Osteocyte (in vitro differentiated cells): ENCODE data around the gene EML1. TPM values are rescaled to one million over a fixed set of nuclear protein-coding genes. Genes with fewer than 3 reads are reported as not detected.

ENCODE experiments used
- DNase-seq: peaks from one replicate; pipeline ENCODE4 v3.0.0; 2021; ENCODE audit warnings: mixed read lengths; ENCODE audit not compliant: unreplicated experiment; ENCODE audit errors: extremely low spot score
- H3K27ac Mint-ChIP-seq: one replicate; pipeline ENCODE4 v1.8.0; 2021; ENCODE audit warnings: mild to moderate bottlenecking, mixed read lengths; ENCODE audit not compliant: unreplicated experiment
- H3K27me3 Mint-ChIP-seq: one replicate; pipeline ENCODE4 v1.8.0; 2021; ENCODE audit warnings: mixed read lengths; ENCODE audit not compliant: unreplicated experiment
- H3K36me3 Mint-ChIP-seq: one replicate; pipeline ENCODE4 v1.8.0; 2021; ENCODE audit warnings: mixed read lengths; ENCODE audit not compliant: unreplicated experiment
- H3K4me1 Mint-ChIP-seq: one replicate; pipeline ENCODE4 v1.8.0; 2021; ENCODE audit warnings: mixed read lengths; ENCODE audit not compliant: unreplicated experiment
- H3K4me3 Mint-ChIP-seq: one replicate; pipeline ENCODE4 v1.8.0; 2021; ENCODE audit warnings: mild to moderate bottlenecking, moderate library complexity, mixed read lengths; ENCODE audit not compliant: unreplicated experiment
- H3K9me3 Mint-ChIP-seq: one replicate; pipeline ENCODE4 v1.8.0; 2021; ENCODE audit warnings: mixed read lengths; ENCODE audit not compliant: unreplicated experiment
- CTCF ChIP-seq: fragments of 200-600 bp; sonication (generic); IDR thresholded peaks from 2 replicates; pipeline ENCODE4 v1.5.0; 2021; ENCODE audit warnings: antibody characterized with exemption, mild to moderate bottlenecking, moderate library complexity
- total RNA-seq: library from RNA; stranded (reverse); gene quantifications from 2 replicates; pipeline ENCODE4 v1.2.1, GENCODE V29; 2021

EML1 gene
- total RNA-seq, 1 donor from 2014 or later: 34.8 TPM

- Mint-ChIP-seq H3K4me3 (no peak overlapping the region), H3K27ac (no peak overlapping the region), H3K36me3 (no peaks in the 10 kb centered on the region), H3K27me3 (no peaks in the 10 kb centered on the region), H3K4me1 (peaks cover 37% of the 10 kb centered on the region), H3K9me3 (peaks cover 5% of the 10 kb centered on the region)
- DNase-seq: no peak
- peak; percentile 93 for TF ChIP-seq CTCF
Measured at GRCh38 chr14:99982537-99983250, 189.5 kb downstream of the EML1 start.

GRCh38 chr14:99983251-99984015, 190.2 kb downstream of the EML1 start:
- H3K36me3 Mint-ChIP-seq: no peaks in the 10 kb centered on the region

GRCh38 chr14:99984036-99984435, 190.8 kb downstream of the EML1 start:
- Mint-ChIP-seq H3K36me3 (no peaks in the 10 kb centered on the region), H3K9me3 (peaks cover 5% of the 10 kb centered on the region), H3K27me3 (no peaks in the 10 kb centered on the region), H3K4me3 (no peak overlapping the region), H3K4me1 (peaks cover 41% of the 10 kb centered on the region), H3K27ac (no peak overlapping the region)
- DNase-seq: no peak
- no peak for TF ChIP-seq CTCF

More at GRCh38 chr14:99983251-99984015, 190.2 kb downstream of the EML1 start:
- Mint-ChIP-seq H3K9me3 (peaks cover 5% of the 10 kb centered on the region), H3K4me1 (peaks cover 37% of the 10 kb centered on the region), H3K4me3 (no peak overlapping the region), H3K27me3 (no peaks in the 10 kb centered on the region), H3K27ac (no peak overlapping the region)
- no peak for TF ChIP-seq CTCF
- no peak for DNase-seq

- peaks cover 5% of the 10 kb centered on the region for H3K9me3 Mint-ChIP-seq
- no peak for DNase-seq
- H3K36me3 Mint-ChIP-seq: no peaks in the 10 kb centered on the region
- no peak overlapping the region for H3K4me3 Mint-ChIP-seq
- peaks cover 50% of the 10 kb centered on the region for H3K4me1 Mint-ChIP-seq
- TF ChIP-seq CTCF: no peak
- peak overlapping the region; percentile 8 for H3K27ac Mint-ChIP-seq
- H3K27me3 Mint-ChIP-seq: no peaks in the 10 kb centered on the region
Measured at GRCh38 chr14:99986396-99986795, 193.2 kb downstream of the EML1 start.

DNA sequence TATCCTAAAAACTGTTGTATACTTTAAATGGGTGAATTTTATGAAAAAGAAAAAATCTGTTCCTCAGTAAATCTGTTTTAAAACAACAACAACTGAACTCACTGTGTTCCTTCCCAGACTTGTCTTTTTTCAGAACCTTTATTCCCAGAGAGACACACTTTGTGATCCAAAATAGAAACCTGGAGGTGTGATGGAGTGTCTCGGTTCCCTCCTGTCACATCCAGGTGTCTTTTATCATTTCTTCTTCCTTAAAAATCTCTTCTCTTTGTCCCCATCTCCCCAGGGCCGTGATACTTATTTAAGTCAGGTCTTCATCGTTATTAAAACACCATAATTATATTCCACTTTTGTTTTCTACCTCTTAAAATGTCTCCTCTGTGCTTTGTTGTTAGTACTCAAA, 195.8 kb downstream of the EML1 start:
- Mint-ChIP-seq H3K4me3 (no peak overlapping the region), H3K27me3 (no peaks in the 10 kb centered on the region), H3K36me3 (peaks cover 5% of the 10 kb centered on the region), H3K9me3 (peaks cover 5% of the 10 kb centered on the region), H3K4me1 (peaks cover 33% of the 10 kb centered on the region), H3K27ac (peak overlapping the region; percentile 43)
- TF ChIP-seq CTCF: no peak
- DNase-seq: no peak
